HG02571 (cell line): Measurements from ENCODE around the gene GRIK3.

Source experiments
- ATAC-seq: cut with Tn5 transposase; IDR thresholded peaks from one replicate; pipeline ENCODE4 v1.9.1; 2021; ENCODE audit warnings: mild to moderate bottlenecking, moderate library complexity; ENCODE audit not compliant: unreplicated experiment

GRIK3 gene

DNA sequence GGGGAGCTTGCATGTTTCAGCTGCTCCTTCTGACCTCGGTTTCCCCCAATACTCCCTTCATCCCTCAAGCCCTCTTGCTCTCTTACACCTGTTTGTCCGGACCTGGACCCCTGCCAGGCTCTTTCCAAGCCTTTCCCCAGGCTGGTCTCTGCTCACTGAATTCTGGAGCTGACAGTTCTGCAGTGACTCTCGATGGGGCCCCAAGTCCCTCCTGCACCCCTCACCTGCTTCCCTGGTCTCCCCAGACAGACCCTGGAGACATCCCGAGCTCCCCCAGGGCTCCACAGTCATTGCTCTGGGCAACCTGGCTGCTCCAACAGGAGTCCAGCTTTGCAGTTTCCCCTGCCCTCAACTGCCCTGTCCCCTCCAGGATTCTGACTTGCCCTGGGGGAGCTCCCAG is 198.6 kb downstream of the GRIK3 start:
- no peak for ATAC-seq

DNA sequence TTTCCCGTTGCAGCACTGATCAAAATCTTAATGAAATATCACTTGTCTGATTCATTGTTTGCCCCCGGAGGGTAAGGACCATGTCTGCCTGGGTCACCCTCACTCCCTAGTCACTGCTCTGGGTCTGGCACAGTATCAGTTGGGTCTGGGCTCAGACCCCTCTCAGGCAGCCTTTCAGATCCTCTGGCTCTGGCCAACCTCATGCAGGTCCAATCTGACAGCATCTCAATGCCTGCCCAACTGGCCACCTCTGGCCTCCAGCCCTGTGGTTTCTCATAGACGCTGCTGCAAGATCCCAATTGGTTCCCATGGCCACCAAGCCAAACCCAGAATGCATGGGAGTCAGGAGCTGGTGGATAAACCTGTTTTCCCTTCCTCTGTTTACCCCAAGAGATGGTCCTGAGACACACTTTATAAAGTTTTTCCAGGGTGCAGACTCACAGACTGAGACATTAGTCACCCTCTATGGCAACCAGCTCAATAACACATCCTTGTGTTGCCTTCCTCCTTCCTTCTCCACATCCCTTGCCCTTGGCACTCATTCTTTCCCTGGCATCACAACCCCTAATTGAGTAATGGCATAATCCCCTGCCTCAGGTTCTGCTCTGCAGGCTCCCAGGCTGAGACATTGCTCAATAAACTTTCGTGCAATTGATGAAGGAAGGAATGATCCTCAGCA is 199.2 kb downstream of the GRIK3 start:
- no peak for ATAC-seq

DNA sequence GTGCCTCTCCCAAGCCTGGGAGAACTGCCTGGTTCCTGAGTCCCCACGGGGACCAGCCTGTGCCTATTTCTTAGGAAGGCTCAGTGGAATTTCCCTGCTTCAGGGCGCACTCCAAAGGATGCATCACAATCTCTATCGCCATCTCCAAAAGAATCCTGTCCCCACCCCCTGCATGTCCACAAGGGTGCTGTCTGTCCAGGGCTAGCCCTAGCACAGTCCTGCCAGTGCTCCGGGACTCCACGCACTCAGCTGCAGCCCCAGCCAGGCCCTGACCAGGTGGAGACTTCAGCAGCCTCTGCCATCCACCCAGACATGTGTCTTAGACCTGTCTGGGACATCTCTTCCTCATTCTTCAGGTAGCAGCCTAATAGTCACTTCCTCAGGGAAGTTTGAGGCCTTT is 199.7 kb downstream of the GRIK3 start:
- ATAC-seq = no peak

DNA sequence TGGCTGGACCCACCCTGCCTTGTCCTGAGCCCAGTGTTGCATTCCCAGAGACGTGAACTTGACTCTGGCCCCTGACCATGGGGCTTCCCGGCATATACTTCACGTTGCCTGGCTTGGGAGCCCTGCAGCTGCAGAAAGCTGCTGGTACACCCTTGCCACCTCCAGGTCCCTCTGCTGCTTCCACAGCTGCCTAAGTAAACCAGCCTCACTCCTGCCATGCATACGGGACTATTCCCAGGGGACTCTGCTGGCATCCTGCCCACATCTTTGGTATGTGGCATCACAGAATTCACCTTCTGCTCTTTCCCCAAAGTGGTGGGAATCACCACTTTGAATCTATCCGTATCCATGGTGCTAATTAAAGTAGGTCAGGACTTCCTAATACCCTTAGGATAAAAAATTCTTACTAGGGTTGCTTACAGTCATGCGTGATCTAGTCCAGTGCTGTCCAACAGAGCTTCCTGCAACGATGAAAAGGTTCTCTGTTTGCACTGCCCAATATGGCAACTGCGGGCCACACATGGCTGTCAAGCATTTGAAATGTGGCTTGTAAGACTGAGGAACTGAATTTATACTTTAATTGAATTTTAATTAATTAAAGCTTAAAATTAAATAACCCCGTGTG is 203.0 kb downstream of the GRIK3 start:
- no peak for ATAC-seq

DNA sequence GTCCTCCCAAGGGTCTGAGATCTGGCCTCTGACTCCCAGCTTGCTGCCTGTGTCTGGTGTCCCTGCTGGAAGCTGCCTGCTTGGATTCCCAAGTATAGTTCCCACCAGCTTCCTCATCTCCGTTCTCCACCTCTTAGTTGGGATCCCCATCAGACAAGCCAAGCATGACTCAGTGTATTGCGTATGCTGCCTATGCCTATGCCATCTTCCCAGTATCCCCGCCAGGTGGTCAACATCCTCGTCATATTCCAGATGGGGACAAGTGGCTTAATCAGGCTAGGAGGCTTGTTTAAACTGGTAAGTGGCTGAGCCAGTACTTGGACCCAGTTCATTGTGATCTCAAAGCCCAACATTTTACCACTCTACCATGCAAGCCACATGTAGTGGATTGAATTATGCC is 204.4 kb downstream of the GRIK3 start:
- no peak for ATAC-seq

DNA sequence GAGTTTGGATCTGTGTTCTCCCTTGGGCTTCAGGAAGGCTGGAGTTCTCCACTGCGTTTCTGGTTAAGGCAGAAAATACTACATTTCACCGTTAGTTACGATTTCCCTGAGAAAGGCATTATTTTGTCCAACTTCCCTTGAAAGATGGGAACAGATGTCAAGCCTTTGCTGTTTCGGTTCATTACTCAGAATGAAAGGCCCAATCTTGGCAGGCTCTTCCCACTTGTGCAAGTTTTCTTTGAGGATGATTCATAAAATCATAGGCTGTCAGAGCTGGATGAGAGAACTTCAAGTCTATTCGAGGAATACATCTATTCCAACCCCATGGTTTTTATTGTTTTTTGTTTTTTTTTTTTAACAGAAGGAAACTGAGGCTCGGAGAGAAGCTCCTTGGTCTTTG is 205.2 kb downstream of the GRIK3 start:
- ATAC-seq = no peak

DNA sequence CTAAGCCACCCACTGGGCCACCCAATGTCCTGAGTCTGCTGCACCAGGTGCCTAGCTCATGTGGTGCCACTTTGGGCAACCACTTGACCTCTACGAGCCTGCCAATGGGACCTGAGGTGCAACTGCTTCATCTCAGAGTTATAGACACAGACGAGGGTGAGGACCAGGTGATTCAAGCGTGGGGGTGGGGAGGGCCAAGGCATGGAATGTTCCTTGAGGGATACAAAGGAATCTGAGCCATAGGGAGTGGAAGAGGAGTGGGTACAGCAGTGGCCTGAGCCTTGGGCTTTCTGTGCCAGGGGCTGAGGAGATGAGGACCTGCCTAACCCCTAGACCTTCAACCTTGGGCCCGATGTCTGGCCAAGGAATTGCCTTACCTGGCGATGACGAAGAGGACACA is 209.1 kb downstream of the GRIK3 start:
- no peak for ATAC-seq

DNA sequence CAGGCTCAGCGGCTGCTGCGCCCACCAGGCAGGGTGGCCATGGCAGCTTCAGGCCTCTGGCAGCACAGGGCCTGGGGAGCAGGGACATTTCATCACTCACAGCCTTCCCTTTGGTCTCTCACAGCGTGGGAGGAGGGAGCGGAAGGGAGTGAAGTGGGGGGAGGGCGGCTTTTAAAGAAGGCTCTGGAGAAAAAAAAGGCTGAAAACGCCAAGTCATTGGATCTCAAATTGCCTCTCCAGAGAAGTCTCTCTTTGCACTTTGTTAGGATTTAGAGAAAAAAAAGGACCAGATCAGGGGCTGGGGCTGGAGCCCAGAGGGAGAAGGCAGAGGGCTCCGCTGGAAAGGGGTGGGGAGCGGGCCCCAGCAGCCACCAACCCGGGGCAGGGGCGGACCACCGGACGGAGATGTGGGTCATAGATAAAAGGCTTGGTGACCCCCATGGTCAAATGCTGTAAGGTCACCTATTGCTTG is 209.9 kb downstream of the GRIK3 start:
- no peak for ATAC-seq

DNA sequence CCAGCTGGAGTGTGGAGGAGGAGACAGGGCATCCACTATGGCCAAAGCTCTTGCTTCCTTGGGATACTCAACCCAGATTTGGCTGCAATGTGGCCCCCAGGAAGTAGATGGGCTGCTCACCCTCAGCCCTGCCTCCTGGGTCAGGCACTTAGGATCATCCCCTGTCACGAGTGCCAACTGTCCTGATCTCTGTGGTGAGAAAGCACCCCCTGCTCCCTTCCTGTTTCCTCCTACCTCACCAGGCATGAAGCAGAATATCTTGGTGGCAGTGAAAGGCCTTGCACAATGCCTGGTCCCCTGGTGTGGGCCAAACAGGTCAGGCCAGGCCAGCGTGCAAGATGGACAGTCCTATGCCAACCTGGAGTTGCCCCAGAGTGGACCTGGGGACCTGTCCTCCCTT is 211.7 kb downstream of the GRIK3 start:
- no peak for ATAC-seq

DNA sequence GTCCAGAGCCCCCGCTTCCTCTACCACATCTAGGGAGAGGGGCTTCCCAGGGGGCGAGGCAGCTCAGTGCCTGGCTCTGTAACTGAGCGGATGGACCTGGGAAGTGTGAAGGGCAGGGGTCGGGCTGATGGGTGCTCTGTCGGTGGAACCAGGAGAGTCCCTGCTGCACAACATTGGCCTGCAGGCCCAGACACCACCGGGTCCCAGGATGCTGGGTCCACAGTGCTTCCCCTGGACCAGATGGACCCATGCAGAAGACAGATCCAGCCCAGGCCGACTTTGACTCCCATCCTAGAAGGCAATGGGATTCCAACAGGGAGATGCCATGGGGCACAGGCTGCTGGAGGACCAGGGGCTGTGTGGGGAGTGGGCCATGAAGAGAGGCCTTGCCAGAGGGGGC is 212.9 kb downstream of the GRIK3 start:
- no peak for ATAC-seq

DNA sequence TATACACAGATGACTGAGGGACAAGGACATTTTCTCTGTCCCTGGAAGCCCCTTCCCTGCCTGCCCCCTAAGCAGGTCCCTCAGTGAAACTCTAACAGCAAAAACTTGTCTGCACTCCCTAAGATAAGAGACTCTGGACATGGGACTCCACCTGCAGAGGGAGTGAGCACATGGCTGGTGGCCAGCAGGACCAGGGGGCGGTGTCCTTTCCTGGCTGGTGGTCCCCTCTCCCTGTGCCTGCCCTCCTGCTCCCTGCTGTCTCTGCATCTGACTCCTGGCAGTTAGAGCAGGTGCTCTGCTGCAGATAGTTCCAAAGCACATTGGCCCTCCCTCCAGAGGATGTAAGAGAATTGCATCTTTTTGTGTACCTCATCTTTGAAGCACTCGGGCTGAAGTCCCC is 215.5 kb downstream of the GRIK3 start:
- no peak for ATAC-seq

DNA sequence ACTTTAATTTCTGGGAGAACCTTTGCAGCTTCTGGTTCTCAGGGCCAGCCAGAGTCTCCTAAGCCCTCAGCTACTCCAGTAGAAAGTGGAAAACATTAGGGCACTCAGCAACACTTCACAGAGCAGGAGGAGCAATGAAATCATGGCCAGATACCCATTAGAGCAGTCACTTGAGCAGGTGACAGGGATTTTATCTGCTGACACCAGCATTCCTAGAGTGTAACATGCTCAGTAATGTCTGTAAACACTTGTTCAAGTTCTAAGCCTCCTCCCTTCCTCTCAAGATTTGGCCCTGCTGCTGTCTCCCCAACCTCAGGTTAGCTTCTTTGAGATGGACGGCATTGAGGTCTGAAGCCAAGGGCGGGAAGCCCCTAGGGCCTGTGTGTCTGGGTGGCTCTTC is 218.0 kb downstream of the GRIK3 start:
- ATAC-seq = no peak

DNA sequence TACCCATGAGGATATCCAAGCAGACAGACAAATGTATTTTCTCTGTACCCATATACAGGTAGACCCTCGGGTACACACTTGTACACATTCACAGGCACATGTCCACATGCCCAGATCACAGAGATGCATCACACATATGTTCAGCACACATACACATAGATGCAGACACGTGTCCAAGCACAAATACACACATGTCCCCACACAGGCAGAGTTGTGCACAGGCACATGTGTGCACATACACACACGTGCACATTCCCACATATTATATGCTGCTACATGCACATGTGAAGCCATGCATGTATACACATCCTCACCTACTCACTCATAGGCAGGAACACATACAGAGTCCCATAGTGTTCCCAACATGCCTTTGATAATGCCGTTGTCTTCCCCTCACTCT is 219.5 kb downstream of the GRIK3 start:
- ATAC-seq = no peak

DNA sequence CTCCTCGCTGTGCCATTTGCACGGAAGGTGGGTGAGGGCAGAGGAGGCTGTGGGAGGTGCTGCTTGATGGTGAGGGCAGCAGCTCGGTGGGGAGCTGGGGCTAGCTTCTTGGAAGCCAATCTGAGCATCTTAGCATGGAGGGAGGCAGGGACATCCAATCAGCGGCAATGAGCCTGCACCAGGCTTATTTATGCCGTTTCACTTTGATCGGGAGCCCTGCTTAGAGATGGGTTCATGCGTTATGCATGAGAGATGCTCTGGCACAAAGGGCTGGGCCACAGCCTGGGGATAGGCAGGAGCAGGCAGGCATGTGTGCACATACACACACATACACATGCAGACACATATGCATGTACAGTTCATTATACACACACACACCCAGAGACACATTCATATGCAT is 220.2 kb downstream of the GRIK3 start:
- ATAC-seq = no peak

DNA sequence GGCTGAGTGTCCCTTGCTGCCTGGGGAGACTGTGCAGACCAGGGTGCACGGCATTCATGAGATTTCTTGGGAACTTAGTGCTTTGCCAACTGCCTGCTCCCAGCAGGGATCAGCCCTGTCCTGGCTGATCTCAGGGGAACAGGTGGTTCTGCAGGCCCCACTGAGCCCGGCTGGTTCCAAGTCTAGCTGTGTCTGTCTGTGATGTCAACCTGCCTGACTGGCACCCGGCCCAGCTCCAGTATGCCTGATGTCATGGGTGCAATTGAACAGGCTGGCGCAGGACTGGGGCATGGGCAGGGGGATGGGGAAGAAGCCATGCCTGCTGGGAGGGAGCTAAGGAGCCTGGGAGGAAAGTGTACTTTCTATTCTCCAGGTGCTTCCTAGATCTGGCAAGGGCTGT is 227.1 kb downstream of the GRIK3 start:
- ATAC-seq = no peak

DNA sequence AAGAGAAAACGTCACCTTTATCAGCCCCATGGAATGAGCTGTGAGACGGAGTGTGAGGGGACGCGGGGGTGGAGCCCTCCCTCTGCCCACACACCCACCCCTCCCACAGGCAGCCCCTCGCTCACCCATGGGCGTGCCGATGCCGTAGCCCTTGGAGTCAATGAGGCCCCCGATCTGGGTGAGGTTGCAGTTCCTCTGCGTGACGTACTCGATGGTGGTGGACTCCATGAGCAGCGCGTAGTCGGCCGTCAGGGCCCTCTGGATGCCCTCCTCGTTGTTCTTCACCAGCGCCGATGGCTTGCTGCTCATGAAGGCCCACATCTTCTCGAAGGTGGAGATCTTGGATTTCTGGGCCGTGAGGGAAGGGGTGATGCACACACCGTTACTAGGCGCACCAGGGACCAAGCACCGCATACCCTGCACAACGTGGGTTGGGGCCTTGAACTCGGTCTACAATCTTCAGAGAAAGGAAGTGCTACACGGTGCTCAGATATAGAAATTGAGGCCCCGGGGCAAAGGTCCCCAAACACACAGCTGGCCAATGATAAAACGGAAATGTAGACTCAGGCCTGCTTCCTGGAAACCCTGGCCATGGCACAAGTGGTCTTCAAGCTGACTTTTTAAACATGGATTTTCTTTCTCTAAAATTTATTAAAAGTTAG is 228.2 kb downstream of the GRIK3 start:
- no peak for ATAC-seq

DNA sequence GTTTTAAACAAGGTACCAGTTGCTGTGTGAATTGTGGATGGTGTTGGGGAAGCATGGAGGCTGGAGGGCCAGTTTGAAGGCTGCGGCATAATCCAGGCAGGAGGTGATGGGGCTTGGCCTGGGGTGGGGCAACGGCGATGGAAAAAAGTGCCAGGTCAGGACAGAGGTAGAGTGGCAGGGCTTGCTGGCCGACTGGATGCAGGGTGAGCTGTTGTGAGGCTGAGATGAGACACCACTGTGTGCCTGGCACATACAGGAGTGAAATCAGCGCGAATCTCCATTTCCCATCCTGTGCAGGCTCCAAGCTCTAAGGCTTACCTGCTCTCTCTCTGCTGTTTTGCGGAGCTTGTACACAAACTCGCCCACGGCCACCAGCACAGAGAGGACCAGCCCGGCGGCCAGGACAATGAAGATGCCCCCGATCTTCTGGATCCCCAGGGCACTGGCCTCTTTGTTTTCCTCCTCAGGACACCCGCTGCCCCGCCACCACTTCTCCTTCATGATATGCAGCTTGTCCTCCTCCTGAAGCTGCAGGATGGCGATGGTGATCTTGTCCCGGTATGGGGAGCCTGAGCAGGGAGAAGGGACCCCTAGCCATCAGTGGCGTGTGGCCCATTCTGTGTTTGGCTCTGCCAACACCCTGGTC is 229.5 kb downstream of the GRIK3 start:
- ATAC-seq = no peak

DNA sequence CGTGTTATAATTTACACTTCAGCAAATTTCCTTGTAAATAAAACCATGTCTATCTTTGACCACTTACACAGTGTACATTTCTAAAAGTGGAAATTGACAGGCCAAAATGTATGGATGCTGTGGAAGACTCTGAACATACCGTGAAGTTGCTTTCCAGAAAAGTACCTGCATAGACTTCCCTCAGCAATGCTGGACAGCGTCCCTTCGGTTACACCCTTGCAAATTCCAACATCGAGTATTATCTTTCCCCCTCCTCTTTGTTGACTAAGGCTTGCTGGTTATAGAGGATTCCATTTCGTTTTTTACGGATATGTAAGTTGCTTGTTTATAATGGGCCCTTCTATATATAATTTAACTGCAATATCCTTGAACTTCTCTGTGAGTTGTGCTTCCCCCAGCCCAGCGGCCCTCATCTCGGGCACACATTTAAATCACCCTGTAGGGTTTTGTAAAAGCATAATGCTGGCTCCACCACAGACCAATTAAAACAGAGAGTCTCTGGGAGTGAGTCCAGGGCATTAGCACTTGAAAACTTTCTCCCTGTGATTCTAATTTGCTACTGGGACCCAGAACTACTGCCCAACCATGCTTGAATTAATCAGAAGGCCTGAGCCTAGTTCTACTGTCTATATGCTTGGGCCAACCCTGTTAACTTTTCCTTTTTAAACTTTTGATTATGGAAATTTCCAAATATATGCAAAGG is 230.3 kb downstream of the GRIK3 start:
- no peak for ATAC-seq

DNA sequence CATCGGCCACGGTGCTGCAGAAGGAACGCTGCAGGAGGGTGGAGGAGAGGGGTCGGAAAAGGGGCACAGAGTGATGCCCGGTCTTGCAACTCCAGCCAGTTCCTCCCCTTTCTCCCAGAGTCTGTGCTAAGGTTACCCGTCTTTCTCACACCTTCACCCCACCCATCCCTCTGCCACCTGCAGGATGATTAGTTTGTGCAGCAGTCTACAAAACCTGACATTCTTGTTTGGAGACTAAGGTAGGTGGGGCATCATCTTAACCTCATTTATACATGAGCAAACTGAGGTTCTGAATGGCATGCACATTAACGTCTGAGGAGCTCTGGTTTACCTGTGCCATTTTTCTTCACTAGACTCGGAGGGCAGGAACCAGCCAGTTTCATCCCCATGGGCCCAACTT is 232.3 kb downstream of the GRIK3 start:
- no peak for ATAC-seq

DNA sequence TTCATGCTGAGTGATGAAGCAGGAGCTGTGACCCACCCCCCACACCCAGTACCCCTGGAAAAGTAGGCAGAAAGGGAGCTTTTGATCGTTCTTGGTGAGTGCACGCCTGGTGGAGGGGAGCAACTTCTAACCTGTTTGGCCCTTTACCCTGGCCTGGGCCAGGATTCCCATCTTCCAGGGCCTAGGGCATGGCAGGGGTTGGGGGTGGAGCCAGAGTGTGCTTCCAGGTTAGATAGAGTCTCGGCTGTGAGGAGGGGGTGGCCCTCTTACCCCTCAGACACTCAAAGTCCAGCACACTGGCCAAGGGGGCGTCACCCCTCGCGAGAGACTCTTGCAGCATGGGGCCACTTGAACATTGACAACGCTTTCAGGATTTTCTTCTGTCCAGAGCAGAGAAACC is 236.6 kb downstream of the GRIK3 start:
- no peak for ATAC-seq

DNA sequence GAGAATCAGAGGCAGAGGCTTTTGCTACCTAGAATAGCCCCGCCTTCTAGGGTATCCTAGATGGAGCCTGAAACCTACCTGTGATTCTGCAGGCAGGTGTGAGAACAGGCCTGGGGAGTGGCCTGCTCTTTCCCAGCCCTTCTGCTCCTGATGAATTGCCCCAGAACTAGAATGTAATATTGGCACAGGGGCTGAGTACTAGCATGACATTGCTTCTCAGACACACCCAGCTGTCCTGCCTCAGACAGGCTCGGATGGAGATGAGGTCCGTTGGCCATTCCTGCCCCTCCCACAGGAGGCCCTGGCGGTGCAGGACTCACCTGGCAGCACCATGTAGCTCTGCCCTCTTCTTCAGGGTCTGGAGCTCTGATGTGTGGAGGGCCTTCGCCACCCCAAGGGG is 237.6 kb downstream of the GRIK3 start:
- ATAC-seq = no peak
